Esophagus muscularis mucosa (tissue), 3 donors: ENCODE measurements around the gene FBXO8.

Experiments
- POLR2A ChIP-seq: fragments of 450-650 bp; IDR thresholded peaks from one replicate; pipeline ENCODE4 v1.6.1; 2017; ENCODE audit warnings: antibody characterized with exemption, moderate library complexity, mild to moderate bottlenecking, low read depth
- TF ChIP-seq, protein P1 (sequence below), 3 experiments: fragments of 200-600 bp in 2 of 3; fragments of 450-650 bp in 1 of 3; sonication (generic) in 2 of 3; IDR thresholded peaks; one replicate each; pipeline ENCODE4 v1.5.1; 2017 to 2019; ENCODE audit warnings: antibody characterized with exemption in 3 of 3, mild to moderate bottlenecking in 2 of 3, moderate library complexity in 1 of 3

DNA sequence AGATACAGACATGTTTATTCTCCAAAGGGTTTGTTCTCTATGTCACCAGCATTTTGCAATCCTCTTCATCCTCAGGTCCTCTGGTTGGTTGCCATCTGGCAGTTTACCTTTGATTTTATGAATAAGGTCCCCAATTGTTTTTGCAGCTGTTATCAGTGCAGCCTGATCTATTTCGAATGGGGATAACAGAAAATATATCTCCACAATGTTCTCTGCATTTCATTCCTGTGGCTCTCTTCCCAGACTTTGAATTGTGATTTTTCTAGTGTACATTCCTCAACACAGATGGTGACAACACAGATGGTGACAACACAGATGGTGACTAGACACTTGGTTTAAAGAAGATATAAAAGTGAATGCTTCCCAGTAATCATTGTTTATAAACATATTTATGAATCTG, 74.1 kb downstream of the FBXO8 start:
- TF ChIP-seq POLR2A = no peak
- TF ChIP-seq, protein P1, sequence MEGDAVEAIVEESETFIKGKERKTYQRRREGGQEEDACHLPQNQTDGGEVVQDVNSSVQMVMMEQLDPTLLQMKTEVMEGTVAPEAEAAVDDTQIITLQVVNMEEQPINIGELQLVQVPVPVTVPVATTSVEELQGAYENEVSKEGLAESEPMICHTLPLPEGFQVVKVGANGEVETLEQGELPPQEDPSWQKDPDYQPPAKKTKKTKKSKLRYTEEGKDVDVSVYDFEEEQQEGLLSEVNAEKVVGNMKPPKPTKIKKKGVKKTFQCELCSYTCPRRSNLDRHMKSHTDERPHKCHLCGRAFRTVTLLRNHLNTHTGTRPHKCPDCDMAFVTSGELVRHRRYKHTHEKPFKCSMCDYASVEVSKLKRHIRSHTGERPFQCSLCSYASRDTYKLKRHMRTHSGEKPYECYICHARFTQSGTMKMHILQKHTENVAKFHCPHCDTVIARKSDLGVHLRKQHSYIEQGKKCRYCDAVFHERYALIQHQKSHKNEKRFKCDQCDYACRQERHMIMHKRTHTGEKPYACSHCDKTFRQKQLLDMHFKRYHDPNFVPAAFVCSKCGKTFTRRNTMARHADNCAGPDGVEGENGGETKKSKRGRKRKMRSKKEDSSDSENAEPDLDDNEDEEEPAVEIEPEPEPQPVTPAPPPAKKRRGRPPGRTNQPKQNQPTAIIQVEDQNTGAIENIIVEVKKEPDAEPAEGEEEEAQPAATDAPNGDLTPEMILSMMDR (IDR thresholded peaks at IDR 0.05) = no peak
